SK-N-SH treated with all-trans-retinoic acid at 6 μM for 48 hours (cell line): Measurements from ENCODE around the gene APOB.

Source experiments
- ARNTL ChIP-seq: fragments of 450-650 bp; formaldehyde crosslinking; IDR thresholded peaks from 2 replicates; pipeline ENCODE4 v1.5.0; 2020; ENCODE audit warnings: low read depth, mild to moderate bottlenecking, moderate library complexity, borderline replicate concordance
- CREB5 ChIP-seq: fragments of 250-450 bp; sonication (Bioruptor Pico); IDR thresholded peaks from 2 replicates; pipeline ENCODE4 v1.5.1; 2020; ENCODE audit warnings: low read depth, mild to moderate bottlenecking, moderate library complexity
- POU6F1 ChIP-seq: fragments of 250-450 bp; sonication (Bioruptor Pico); IDR thresholded peaks from 2 replicates; pipeline ENCODE4 v1.8.0; 2021; ENCODE audit warnings: low read depth, mild to moderate bottlenecking, moderate library complexity, borderline replicate concordance
- PPARA ChIP-seq: fragments of 250-450 bp; sonication (Bioruptor Pico); IDR thresholded peaks from 2 replicates; pipeline ENCODE4 v1.5.0; 2020; ENCODE audit warnings: mild to moderate bottlenecking, borderline replicate concordance
- RARB ChIP-seq: fragments of 250-450 bp; sonication (Bioruptor Pico); IDR thresholded peaks from 2 replicates; pipeline ENCODE4 v1.8.0; 2021; ENCODE audit warnings: mild to moderate bottlenecking, moderate library complexity
- TCF4 ChIP-seq: fragments of 250-450 bp; sonication (Bioruptor Pico); IDR thresholded peaks from 2 replicates; pipeline ENCODE4 v1.8.0; 2021; ENCODE audit warnings: mild to moderate bottlenecking, moderate library complexity, borderline replicate concordance
- ZFP3 ChIP-seq: fragments of 250-450 bp; sonication (Bioruptor Pico); IDR thresholded peaks from 2 replicates; pipeline ENCODE4 v1.5.0; 2020; ENCODE audit warnings: mild to moderate bottlenecking, moderate library complexity
- ZNF565 ChIP-seq: fragments of 450-650 bp; formaldehyde crosslinking; conservative IDR thresholded peaks from 2 replicates; pipeline ENCODE4 v1.5.0; 2020; ENCODE audit warnings: low read depth, mild to moderate bottlenecking, moderate library complexity

- no peak for TF ChIP-seq ZNF565 (CRISPR knock-in tag)
- no peak for TF ChIP-seq PPARA (CRISPR knock-in tag)
- TF ChIP-seq POU6F1 (CRISPR knock-in tag) = no peak
- no peak for TF ChIP-seq RARB (CRISPR knock-in tag)
- no peak for TF ChIP-seq ZFP3 (CRISPR knock-in tag)
- no peak for TF ChIP-seq ARNTL (CRISPR knock-in tag)
- TF ChIP-seq CREB5 (CRISPR knock-in tag) = no peak
- no peak for TF ChIP-seq TCF4 (CRISPR knock-in tag)
Observed at GRCh38 chr2:21041943-21042707, 1.7 kb downstream of the APOB start.
